Measurements from ENCODE around the gene ABCD2. TPM values are rescaled to one million over a fixed set of nuclear protein-coding genes. Genes with fewer than 3 reads are reported as not detected.
"Not testable (repeated sequence)": the region's sequence is repeated elsewhere in the genome, so short reads cannot be mapped to it uniquely, and the experiment has no call there.

Gene ABCD2
- 0.06 TPM for polyA plus RNA-seq (2013, experiment 1 of 2; ENCODE audit: insufficient read length)
- polyA plus RNA-seq (2013, experiment 2 of 2; ENCODE audit: insufficient read length): 0.06 TPM

DNA sequence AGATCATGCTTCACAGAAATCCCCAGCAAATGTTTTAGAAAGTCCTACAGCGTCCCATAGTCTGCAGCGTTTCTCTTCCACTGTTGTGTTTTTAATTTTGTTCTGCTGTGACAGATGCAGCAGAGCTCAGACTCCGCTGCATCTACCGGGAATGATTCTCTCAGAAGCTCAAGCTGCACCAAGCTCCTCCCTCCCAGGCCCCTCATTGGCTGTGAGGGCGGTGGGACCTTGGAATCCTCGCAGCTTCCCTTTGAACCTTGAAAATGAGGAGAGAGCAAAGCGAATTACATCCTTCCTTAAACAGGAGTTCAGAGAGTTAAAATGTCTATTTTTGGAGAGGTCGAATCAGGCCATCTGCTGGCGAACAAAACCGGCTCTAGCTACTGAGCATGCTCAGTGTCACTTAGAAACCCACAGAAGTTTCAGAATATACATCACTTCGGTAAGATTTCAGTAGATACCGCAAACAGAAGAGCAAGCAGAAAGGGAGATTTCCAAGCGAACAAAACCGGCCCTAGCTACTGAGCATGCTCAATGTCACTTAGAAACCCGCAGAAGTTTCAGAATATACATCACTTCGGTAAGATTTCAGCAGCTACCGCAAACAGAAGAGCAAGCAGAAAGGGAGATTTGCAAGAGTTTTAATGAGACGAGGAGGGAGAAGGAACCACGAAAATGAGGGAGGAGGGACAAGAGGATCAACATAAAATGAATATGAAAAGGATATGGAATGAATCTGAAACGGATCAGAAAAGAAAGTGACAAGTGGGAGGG is at the start of gene ABCD2:
TSS of gene ABCD2 (minus strand) at position 144 of the 774 bp plus-strand sequence. CDS start 188 bp downstream, outside the sequence.
- DNase-seq: peak; percentile 84

DNA sequence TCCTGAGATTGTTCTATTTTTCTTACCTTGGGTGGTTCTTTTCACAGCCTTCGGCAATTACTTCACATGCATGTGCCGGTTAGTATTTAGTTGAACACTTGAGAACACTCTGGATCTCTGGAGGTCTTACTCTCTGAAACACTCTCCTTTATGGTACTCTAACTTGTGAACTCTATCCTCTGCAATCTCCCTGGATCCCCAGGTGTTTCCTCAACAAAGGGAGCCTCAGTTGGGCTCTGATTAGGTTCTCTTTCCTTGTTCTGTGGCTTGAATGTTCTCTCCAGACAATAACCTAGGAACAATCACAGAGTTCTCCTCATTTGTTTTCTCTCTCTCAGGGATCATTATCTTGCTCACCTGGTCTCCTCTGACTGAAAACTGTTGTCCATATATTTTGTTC is 40.5 kb upstream of the ABCD2 start:
- DNase-seq: no peak

DNA sequence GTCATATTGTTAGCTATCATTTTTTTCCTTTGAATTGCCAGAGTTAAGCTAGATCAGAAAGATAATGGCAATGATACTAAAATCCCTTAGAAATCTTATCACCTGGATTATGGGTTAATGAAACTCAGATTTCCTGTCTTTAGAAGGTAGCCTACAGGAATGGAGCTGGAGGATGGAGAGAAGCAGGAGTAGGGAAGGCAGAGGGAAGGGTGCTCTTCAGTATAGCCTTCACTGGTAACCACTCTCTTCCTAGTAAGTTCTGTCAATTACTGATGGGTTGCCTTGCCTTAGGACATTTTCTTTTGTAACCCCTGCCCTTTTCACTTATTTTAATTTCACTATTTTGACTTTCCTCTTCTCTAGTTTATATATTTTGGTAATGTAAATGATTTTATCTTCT is 27.8 kb upstream of the ABCD2 start:
- no peak for DNase-seq

DNA sequence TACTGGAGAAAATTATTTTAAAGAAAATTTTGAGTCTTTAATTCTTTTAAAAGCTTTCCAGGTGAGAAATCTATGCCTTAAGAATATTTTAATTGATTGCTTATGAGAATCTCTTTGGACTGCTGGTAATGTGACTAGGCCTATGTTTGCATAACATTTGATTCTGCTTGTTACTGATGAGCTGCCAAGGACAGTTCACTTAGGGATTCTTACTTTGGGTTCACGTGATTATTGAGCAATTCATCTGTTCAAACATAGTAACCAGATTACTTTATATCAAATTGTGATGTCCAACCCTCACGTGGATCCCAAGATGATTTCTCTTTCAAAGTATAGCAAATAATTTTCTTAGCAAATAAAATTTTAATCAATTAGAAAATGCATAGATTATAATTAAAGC is 27.4 kb upstream of the ABCD2 start:
- DNase-seq: no peak

DNA sequence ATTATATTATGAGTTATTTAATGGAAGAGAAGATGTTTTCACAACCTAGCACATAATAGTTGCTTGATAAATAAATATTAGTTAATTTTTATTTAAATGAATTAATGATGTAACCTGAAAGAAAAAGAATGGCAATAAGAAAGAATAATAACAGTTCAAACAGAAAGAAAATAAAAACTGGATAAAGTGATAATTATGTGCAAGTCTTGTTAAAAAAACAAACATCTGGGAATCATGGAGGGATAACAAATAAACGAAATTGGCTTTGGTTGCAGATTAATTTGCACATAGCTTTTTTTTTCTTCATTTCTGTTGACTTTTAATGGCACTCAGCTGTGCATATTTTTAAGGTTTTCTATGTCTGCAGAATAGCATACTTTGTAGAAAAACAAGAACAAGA is 23.4 kb upstream of the ABCD2 start:
- no peak for DNase-seq

DNA sequence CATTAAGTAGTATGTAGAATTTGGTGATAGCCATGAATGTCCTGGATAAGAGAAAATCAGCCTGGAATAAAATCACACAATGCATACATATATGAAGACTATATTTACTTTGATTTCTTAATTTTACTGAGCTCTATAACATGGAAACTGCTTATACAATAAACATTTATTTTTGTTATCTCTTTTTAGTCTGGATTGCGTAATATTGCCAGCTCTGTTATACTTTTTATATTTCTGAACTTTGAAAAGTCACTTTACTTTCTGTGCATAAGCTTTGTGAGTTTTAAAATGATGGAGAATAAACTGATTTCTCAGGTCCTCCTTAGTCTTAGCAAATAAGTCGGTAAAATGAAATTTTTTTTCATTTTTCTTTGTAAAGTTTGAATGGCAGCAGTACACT is 19.2 kb upstream of the ABCD2 start:
- no peak for DNase-seq

DNA sequence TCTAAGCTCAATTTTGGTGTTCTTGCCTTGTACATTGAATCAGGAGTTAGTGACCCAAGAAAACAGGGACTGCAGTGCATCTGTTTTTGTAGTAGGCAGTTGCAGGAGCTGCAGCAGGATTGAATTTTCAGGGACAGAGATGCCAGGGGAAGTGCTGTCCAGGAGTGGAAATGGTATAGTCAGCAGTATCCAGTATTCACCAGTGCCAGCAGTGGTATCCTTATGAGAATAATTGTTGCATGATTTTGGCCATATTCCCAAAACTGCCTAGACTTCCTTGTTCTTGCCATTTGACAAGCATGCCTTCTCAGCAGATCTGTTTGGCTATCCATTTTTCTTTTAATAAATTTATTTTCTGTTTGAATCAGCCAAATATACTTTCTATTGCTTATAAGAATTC is 18.6 kb upstream of the ABCD2 start:
- DNase-seq: no peak

DNA sequence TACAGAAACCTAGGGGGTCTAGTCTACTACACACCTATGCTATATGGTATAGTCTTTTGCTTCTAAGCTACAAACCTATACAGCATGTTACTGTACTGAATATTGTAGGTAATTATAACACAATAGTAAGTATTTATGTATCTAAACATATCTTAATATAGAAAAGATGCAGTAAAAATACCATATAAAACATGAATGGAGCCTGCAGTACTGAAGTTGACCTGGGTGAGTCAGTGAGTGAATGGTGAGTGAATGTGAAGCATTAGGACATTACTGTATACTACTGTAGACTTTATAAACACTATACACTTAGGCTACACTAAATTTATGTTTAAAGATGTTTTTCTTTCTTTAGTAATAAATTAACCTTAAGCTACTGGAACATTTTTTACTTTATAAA is 13.1 kb upstream of the ABCD2 start:
- DNase-seq: no peak

DNA sequence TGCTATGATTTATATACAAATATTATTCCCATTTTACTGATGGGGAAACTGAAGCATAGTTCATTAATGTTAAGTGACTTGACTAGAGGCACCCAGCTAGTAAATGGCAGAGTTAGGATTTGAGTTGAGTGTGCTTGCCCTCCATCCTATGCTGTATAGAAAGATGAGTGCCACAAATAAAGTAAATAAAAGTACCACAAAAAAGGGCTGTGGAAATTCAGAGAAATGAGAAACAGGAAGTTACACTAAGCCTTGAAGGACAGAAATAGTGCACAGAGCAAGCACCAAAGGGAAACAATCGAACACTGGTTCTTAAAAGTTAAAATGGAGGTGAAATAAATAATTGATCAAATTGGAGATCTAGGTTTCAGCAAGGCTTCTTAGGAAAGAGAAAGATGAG is 9.2 kb upstream of the ABCD2 start:
- no peak for DNase-seq

DNA sequence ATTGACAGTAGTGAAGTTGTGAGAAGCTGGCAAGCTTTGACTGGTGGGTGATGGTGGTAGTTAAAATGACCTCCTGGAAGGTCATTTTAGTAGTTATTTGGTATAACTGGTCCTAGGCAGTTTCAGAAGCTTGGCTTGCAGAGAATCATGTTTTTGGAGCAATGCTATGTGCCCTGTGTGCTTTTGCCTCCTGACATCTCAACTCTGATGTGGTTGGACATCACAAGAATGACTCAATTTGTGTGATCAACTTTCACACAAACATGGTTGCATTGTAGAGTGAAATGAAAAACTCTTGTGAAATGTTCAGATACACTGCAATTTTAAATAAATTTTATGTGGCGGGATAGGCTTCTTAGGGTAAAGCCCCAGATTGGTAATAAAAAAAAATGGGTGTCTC is 8.3 kb upstream of the ABCD2 start:
- DNase-seq: no peak

DNA sequence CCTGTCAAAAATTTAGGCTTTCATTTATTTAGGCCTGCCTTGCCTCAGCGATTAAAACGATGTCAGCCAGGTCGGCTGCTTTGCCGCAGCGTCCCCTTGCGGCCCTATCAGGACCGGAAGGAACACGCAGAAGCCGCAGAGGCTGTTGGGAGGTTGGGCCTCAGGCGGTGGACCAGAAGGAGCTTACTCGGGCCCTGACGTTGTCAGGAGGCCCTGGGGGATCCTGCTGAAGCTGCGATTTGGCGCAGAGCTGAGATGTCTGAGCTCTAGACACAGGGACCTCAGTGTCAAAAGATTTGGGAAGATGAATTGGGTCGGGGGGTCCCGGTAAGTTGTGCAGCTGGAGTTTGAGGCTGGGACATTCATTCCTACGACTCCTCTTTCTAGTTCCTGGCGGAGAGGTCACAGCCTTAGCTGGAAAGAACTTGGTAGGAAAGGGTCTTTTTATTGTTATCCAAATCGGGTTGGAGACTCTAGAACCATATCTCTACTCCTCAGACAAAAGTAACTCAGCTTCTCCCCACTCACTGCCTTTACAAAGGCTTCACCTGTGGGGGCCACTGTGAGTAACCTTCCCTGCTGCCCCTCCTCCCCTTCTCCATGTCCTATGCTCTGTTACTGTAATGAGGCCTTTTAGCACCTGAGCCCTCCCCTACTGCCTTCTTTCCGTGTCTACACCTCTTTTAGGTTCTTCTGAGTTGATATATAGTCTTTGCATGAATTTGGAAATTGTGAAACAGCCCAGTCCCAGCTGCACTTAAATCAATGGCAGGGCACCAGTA is 6.6 kb upstream of the ABCD2 start:
- DNase-seq: no peak

DNA sequence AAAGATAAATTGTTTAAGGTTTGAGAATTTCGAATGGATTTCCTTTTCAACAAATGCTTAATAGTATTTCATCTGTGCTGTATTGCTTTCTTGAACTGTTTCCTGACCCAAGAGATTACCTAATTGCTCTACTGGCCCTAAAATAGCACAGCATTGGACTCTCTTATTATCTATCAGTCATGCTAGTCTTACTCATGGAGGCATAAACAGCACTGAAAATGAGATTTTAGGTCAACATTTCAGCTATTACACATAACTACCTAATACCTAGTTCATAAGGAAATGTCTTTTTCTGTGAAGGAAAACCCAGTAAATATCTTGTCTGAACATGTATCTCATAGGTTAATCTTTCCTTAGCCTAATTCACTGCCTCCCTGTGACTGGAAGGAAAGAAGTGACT is 4.3 kb upstream of the ABCD2 start:
- DNase-seq: no peak

DNA sequence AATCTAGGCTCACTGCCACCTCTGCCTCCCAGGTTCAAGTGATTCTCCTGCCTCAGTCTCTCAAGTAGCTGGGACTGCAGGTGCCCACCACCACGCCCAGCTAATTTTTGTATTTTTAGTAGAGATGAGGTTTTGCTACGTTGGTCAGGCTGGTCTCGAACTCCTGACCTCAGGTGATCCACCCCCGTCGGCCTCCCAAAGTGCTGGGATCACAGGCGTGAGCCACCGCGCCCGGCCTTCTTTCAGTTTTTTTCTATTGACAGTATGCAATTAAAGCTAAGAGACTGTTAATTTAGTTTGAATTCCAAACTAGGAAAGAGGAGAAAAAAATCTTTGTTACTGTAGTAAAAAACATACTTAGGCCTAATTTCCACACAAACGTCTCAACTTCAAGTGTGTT is 3.6 kb upstream of the ABCD2 start:
- DNase-seq: not testable (repeated sequence)

DNA sequence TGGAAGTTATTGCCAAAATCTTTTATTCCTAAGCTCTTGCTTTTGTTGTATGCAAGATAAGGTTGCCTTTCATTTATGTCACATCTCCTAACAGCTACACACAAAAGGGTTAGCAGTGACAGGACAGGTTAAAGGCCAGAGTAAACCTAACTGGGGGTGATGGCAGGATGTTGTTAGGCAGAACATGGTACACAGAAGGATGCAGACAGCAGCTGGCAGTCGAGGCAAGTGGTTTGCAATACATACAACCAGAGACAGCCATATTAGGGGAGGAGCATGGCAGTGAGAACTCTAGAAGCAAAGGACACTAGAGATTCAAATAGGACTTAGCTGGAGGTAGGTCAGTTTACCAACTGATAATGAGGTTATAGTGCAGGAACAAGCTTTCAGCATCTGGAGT is 2.7 kb upstream of the ABCD2 start:
- DNase-seq: no peak

DNA sequence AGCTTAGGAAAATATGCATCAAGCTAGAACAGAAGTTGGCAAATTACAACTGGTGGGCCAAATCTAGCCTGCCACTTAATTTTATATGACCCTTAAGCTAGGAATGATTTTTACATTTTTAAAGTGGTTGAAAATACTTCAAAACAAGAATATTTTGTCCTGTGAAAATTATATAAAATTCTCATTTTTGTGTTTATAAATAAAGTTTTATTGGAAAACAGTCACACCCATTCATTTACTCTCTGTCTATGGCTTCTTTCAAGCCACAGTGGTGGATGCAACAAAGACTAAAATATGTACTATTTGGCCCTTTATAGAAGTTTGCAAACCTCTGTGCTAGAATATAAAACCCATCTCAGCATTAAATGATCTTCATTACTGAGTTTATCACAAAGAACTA is 2.1 kb upstream of the ABCD2 start:
- DNase-seq: no peak

DNA sequence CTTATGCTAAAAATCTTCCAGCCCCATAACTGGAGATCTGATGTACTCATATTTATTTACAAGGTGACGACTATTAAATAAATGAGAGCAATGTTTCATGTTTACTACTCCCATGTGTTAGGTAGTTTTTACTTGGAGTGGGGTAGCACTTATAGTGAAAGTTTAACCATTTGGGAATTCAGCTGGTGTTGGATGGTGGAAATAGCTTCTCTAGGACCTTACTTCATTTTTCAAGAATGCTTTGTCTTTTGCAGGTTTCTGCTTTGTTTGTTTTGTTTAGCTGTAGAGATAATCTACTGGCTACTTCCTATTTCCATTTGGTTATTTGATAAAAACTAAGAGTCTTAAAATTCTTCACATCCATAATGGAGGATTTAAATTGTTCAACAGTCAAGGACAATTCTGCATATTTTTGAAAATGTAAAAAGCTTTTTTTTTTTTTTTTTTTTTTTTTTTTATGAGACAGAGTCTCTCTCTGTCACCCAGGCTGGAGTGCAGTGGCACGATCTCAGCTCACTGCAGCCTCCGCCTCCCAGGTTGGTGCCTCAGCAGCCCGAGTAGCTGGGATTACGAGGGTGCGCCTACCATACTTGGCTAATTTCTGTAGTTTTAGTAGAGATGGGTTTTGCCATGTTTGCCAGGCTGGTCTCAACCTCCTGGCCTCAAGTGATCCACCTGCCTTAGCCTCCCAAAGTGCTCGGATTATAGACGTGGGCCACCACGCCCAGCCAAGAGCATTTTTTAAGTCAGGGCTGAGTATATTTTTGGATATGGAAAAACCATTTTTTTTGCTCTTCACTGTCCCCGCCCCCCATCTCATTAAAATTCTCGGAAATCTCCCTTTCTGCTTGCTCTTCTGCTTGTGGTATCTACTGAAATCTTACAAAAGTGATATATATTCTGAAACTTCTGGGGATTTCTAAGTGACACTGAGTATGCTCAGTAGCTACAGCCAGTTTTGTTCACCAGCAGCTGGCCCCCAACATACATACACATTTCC is 1.4 kb upstream of the ABCD2 start:
- no peak for DNase-seq

DNA sequence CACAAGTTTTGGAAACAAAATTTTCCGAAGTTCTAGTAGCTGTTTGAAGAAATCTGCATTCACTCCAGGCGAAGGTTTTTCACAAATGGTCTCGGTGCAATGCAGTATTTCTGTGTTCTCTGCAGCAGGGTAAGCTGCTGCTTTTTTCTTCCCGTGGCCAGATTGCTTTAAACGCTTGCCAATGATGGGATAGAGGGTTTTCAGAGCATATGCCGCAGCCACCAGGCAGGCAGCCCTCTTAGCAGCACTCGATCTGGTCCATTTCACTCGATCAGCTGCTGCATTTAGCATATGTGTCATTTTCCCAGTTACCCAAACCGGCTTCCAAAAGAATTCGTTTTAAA is 315 bp downstream of the ABCD2 start:
- DNase-seq: no peak

DNA sequence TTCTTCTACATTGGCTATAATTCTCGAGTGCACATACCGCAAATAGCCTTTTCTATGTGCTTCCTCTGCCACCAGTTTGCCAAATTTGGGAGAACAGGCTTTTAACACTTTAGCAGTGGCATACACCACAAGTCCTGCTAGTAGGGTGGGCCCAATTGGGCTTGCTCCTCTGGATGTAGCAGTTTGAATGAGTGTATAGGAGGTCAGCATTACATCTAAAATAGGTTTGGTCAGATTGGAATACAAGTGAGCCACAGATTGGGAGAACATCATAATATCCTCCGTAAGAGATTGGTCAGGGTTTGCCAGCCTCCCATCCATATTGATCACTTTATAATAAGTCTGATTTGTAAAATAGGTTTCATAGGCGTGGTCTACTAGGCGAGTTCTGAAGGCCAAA is 902 bp downstream of the ABCD2 start:
- no peak for DNase-seq

DNA sequence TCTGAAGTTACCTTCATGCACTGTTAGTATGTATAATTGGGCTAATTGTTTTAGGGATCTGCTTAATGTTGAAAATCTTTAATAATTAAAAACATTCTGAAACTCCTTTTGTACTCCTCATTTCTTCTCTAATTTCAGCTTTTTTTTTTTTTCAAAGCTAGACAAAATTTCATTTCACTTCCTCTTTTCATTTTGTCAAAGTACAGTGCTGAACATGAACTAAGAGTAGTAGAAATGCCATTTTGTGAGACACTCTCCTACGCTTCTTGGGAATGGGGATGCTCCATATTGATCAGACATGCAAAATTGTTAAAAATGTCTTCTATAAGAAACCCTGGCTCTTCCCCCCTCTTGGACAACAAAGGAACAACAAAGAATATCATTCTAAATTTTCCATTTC is 1.7 kb downstream of the ABCD2 start:
- DNase-seq: no peak

DNA sequence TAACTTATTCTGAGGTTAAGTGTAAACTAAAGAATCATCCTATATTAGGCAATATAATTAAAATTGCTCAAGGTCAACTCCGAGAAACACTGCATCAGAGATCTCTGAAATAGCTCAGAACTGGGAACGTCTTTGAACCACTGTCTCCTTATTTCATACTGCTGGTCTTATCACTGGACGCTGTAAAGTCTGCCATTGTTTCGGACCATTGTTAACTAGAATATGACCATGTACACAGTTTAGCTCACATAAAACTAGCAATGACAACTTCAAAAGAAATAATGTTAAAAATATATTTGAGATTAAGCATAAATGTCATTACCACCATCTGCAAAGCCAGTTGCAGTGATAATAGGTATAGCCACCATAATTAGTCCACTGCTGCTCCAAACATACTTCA is 2.9 kb downstream of the ABCD2 start:
- DNase-seq: no peak

DNA sequence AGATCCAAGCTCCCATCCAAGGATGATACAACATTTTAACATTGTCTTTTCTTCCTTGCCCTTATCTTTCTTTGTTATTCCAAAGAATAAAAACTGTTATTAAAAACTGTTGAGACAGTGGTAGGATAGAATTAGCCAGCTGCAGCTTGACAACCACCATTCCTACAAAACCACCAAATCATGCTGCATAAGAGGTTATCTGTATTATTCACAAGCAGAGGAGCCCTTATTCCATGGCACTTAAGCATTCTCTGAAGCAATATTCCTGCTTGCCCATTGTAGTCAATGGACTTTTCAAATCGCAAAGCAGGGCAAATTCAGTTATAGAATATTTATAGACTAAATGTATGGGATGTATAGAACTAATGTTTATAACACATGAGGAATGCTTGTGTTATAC is 3.4 kb downstream of the ABCD2 start:
- no peak for DNase-seq

DNA sequence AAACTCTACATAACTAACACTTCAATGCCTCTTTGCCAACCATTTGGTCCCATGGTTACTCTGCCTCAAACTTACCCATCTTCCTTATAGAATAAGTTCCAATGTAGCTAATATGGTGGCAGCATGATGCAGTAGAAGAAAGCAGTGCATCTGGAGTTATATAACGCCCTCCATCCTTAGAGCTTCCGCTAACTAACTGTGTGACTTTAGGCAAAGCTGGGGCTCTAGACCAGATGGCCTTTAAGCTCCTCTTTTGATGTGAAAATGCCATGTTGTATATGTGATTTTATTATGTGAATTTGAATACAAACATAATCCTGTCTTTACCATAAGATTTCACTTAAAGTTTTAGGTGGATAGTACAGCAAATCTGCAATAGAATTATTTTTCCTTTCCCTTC is 6.1 kb downstream of the ABCD2 start:
- DNase-seq: no peak

DNA sequence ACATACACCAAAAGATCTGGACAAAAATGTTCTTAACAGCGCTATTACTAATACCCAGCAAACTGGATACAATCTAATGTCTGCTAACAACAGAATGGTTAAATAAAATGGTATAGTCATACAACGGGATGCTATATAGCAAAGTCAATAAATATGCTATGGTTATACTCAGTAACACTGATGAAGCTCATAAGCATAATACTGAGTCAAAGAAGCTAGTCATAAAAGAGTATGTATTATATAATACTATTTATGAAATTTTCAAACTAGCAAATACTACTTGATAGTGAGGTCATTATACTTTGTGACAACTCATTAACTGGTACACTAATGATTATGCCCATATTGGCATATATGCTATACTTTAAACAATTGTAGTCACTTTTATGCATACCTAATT is 7.4 kb downstream of the ABCD2 start:
- no peak for DNase-seq
